B cell (primary cell): Measurements from ENCODE around the gene RHOA.

ENCODE experiments used
- CTCF ChIP-seq: fragments of 200-600 bp; IDR thresholded peaks from one replicate; pipeline ENCODE4 v1.8.0; 2022; ENCODE audit warnings: antibody characterized with exemption, mild to moderate bottlenecking
- EZH2 ChIP-seq: IDR thresholded peaks from 2 replicates; pipeline ENCODE4 v1.6.1; 2012; ENCODE audit warnings: borderline replicate concordance, low read depth, mild to moderate bottlenecking, moderate library complexity, low read length; ENCODE audit not compliant: insufficient read depth, poor library complexity, severe bottlenecking

- TF ChIP-seq CTCF (no peak), EZH2 (no peak)
Observed at GRCh38 chr3:49411968-49412631, at the start of gene RHOA, which contains the start of gene TCTA.
